GM12892 (cell line): ENCODE data around the gene OGFOD2.

Experiments used
- POLR2A ChIP-seq: IDR thresholded peaks from 2 replicates; pipeline ENCODE4 v1.6.1; 2011; ENCODE audit warnings: low read depth, low read length, control low read depth
- POLR2AphosphoS5 ChIP-seq: IDR thresholded peaks from 2 replicates; pipeline ENCODE4 v1.6.1; 2011; ENCODE audit warnings: low read depth, low read length, control low read depth

DNA sequence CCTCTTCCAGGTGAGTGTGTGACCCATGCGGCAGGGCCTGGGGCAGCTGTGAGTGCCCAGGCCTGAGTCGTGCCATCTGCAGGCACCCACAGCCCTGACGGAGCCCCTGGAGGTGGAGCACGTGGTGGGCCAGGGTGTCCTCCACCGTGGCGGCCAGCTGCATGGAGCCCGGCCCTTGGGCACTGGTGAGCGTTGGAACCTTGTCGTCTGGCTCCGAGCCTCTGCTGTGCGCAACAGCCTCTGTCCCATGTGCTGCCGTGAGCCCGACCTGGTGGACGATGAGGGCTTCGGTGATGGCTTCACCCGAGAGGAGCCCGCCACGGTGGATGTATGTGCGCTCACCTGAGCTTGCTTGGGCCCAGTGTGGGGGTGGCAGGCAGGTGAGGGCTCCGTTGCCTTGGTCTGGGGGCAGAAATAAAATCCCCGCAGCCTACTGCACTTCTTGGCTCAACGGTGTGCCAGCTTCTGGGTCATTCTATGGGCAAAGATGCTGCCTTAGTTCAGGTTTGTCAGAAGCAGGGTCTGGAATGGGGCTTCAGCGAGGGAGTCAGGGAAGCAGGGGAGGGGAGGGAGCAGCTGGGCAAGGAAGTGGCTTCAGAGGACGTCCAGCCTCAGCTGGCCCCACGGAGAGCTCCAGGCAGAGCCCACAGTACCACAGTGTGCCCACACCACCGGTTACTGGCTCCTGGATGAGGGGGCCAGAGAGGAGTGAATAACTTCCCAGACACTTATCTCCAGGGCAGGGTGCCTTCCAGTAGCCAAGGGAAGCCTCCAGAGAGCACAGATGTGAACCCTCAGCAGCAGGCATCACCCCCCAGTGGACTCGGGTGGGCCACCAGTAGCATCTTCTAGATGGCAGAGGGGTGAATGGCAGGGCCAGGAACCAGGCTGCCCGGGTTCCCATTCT lies 4.2 kb downstream of the OGFOD2 start:
- TF ChIP-seq POLR2A (no peak), POLR2AphosphoS5 (0 out of 2 replicates have a peak, but pooled peaks have one; percentile 28)
